ENCODE data around the gene NEMP2.

NEMP2 gene

DNA sequence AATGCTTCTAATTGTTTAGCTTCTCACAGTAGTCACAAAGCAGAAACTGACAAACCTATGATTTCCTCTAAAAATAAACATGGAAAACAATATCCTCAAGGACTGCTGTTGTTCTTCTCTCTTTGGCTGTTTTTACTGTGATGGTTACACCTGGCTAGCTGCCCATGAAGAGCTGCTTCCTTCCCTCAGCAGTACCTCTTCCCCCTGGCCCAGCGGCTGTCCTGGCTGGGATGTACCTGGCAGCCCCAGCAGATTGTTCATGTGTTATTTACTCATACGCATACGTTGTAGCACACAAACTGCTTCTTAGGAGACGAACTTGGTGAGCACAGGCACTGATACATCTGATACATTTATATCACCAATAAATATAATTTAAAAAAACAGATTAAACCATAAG lies 27.4 kb downstream of the NEMP2 start:
- Histone ChIP-seq H3K36me3 (0 out of 2 replicates have a peak, but pooled peaks cover 3% of the 10 kb centered on the region), H3K4me3 (ENCODE audit: low read depth, low read length) (no peak overlapping the region), H3K9me3 (ENCODE audit: severe bottlenecking) (no peaks in the 10 kb centered on the region), H3K27me3 (ENCODE audit: insufficient read depth, low read depth, severe bottlenecking) (no peaks in the 10 kb centered on the region), H3K27ac (no peak overlapping the region)
- no peak for DNase-seq
- TF ChIP-seq, protein P1, sequence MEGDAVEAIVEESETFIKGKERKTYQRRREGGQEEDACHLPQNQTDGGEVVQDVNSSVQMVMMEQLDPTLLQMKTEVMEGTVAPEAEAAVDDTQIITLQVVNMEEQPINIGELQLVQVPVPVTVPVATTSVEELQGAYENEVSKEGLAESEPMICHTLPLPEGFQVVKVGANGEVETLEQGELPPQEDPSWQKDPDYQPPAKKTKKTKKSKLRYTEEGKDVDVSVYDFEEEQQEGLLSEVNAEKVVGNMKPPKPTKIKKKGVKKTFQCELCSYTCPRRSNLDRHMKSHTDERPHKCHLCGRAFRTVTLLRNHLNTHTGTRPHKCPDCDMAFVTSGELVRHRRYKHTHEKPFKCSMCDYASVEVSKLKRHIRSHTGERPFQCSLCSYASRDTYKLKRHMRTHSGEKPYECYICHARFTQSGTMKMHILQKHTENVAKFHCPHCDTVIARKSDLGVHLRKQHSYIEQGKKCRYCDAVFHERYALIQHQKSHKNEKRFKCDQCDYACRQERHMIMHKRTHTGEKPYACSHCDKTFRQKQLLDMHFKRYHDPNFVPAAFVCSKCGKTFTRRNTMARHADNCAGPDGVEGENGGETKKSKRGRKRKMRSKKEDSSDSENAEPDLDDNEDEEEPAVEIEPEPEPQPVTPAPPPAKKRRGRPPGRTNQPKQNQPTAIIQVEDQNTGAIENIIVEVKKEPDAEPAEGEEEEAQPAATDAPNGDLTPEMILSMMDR (IDR thresholded peaks at IDR 0.05; ENCODE audit: low read depth, low read length) = no peak

DNA sequence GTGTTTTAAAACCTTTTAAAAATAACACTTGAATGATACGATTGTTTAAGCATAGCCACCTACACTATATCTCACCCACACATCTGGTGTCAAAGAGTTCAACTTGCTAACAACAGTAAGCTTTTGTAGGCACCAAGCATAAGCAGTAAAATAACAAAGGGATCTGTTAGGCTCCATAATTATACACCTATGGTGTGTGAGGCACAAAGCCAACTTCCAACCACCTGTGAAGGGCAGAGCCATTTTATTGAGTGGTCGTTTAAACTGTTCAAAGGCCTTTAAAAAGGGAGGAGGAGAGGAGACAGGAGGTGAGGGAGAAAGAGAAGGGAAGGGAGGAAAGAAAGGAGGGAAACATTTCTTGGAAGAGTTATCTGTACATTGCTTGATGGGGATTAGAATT lies 27.9 kb downstream of the NEMP2 start:
- Histone ChIP-seq H3K27me3 (ENCODE audit: insufficient read depth, low read depth, severe bottlenecking) (no peaks in the 10 kb centered on the region), H3K27ac (no peak overlapping the region), H3K4me3 (ENCODE audit: low read depth, low read length) (no peak overlapping the region), H3K36me3 (0 out of 2 replicates have a peak, but pooled peaks cover 3% of the 10 kb centered on the region), H3K9me3 (ENCODE audit: severe bottlenecking) (no peaks in the 10 kb centered on the region)
- TF ChIP-seq, protein P1 (IDR thresholded peaks at IDR 0.05; ENCODE audit: low read depth, low read length) = no peak
- no peak for DNase-seq

GRCh38 chr2:190505696-190506095 lies 28.8 kb downstream of the NEMP2 start:
- DNase-seq = no peak

GRCh38 chr2:190504912-190505311 lies 29.6 kb downstream of the NEMP2 start:
- TF ChIP-seq, protein P1 (IDR thresholded peaks at IDR 0.05; ENCODE audit: low read depth, low read length) = no peak
- H3K9me3 ChIP-seq (ENCODE audit: severe bottlenecking) = no peaks in the 10 kb centered on the region
- peaks cover 7% of the 10 kb centered on the region for H3K36me3 ChIP-seq
- no peaks in the 10 kb centered on the region for H3K27me3 ChIP-seq (ENCODE audit: insufficient read depth, low read depth, severe bottlenecking)
- H3K27ac ChIP-seq = no peak overlapping the region
- no peak for DNase-seq
- H3K4me3 ChIP-seq (ENCODE audit: low read depth, low read length) = no peak overlapping the region

More at GRCh38 chr2:190505696-190506095, 28.8 kb downstream of the NEMP2 start:
- Histone ChIP-seq H3K36me3 (peaks cover 7% of the 10 kb centered on the region), H3K27ac (no peak overlapping the region), H3K4me3 (ENCODE audit: low read depth, low read length) (no peak overlapping the region), H3K9me3 (ENCODE audit: severe bottlenecking) (no peaks in the 10 kb centered on the region), H3K27me3 (ENCODE audit: insufficient read depth, low read depth, severe bottlenecking) (no peaks in the 10 kb centered on the region)
- TF ChIP-seq, protein P1 (IDR thresholded peaks at IDR 0.05; ENCODE audit: low read depth, low read length) = no peak

- Histone ChIP-seq H3K27ac (no peak overlapping the region; the same call in 1 of the 2 replicates), H3K27me3 (ENCODE audit: insufficient read depth, low read depth, severe bottlenecking) (no peaks in the 10 kb centered on the region), H3K4me3 (ENCODE audit: low read depth, low read length) (no peak overlapping the region), H3K36me3 (peaks cover 10% of the 10 kb centered on the region), H3K9me3 (ENCODE audit: severe bottlenecking) (no peaks in the 10 kb centered on the region)
- DNase-seq = no peak
- TF ChIP-seq, protein P1 (IDR thresholded peaks at IDR 0.05; ENCODE audit: low read depth, low read length) = no peak
Observed at GRCh38 chr2:190503088-190503487, 31.4 kb downstream of the NEMP2 start.

DNA sequence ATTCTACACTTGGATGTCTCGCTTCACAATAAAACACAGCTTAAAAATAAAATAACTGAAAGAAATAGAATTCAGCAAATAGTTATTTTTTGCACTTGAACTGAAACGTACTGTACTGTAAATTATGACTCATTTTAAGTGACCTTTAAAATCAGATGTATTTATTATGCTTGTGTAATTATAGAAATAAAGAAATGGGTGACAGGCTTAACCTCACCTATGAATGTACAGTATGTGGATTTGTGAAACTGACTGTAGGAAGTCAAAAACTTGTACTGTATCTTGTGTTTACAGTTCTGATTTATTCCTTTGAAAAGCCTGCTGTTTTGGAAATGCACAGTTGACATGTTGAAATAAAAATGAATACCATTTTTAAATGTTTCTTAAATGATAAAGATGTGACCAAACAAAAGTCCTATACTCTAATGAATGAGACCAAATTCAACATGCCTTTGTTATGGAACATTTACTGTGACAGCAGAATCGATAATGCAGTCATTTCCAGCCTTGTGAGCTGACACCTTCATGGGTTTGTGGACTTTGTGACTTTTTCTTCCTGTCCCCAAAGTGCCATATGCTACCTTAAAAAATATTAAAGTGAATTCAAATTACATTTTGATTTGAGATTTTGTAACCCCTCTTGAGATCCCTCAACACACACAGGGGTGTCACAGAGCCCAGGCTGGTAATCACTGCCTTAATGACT lies 32.7 kb downstream of the NEMP2 start:
- Histone ChIP-seq H3K4me3 (ENCODE audit: low read depth, low read length) (no peak overlapping the region), H3K27ac (no peak overlapping the region), H3K9me3 (ENCODE audit: severe bottlenecking) (no peaks in the 10 kb centered on the region), H3K27me3 (ENCODE audit: insufficient read depth, low read depth, severe bottlenecking) (no peaks in the 10 kb centered on the region), H3K36me3 (peaks cover 10% of the 10 kb centered on the region)
- TF ChIP-seq, protein P1 (IDR thresholded peaks at IDR 0.05; ENCODE audit: low read depth, low read length) = no peak
- no peak for DNase-seq
